HepG2 (cell line): ENCODE results near the gene SYNE3. TPM values are rescaled to one million over a fixed set of nuclear protein-coding genes. Genes with fewer than 3 reads are reported as not detected.

ENCODE experiments used
- ATAC-seq: fragments of 200-7000 bp; cut with Tn5 transposase; 3 replicates; pipeline ENCODE4 v1.9.1; 2020; ENCODE audit warnings: mild to moderate bottlenecking, moderate library complexity
- BruUV-seq: library from RNA; stranded (reverse); fragments of 400-500 nt; replicated peaks from 2 replicates; lab custom pipeline; 2021; lab: Mats Ljungman, UMichigan
- CTCF ChIA-PET: fragments of 300-600 bp; formaldehyde crosslinking; extraction: SDS; loops from one replicate; lab custom pipeline; 2021; ENCODE audit warnings: low total read pairs, inconsistent platforms, low intra/inter-chr PET ratio; lab: Yijun Ruan, JAX
- POLR2A ChIA-PET: fragments of 350-600 bp; sonication (Branson Sonifier 250); formaldehyde crosslinking; loops from one replicate; lab custom pipeline; 2020; ENCODE audit warnings: antibody characterized with exemption, inconsistent platforms; lab: Yijun Ruan, JAX
- DNase-seq: peaks from one replicate; pipeline ENCODE4 v3.0.0-alpha.2; 2015; ENCODE audit warnings: low spot score
- FAIRE-seq: peaks from 3 replicates; lab custom pipeline; 2011; peaks lifted over from hg19 to GRCh38; lab: Jason Lieb, UNC
- H2AFZ ChIP-seq: one replicate; pipeline ENCODE4 v1.6.1; 2011; ENCODE audit warnings: low read length, inconsistent platforms
- H3K27ac ChIP-seq: fragments of 300-600 bp; 3 replicates; pipeline ENCODE4 v1.8.0; 2011; ENCODE audit warnings: mixed run types, mild to moderate bottlenecking, mixed read lengths, low read length, inconsistent platforms; ENCODE audit not compliant: insufficient read depth; ENCODE audit errors: extremely low read length
- H3K27me3 ChIP-seq, 2 experiments: fragments of 200-600 bp in 1 of 2; 2 replicates in 1 of 2; 3 replicates in 1 of 2; pipeline versions ENCODE4 v1.6.0 to v1.8.0; 2011; ENCODE audit warnings: low read length in 2 of 2, mild to moderate bottlenecking in 2 of 2, moderate library complexity in 2 of 2, inconsistent platforms in 1 of 2; ENCODE audit not compliant: insufficient read depth in 2 of 2, control insufficient read depth in 1 of 2
- H3K36me3 ChIP-seq, 2 experiments: fragments of 200-600 bp in 1 of 2; replicated peaks in 1 of 2; 2 replicates in 1 of 2; 3 replicates in 1 of 2; pipeline versions ENCODE4 v1.5.1 to v1.8.0; 2011; ENCODE audit warnings: low read length in 2 of 2, inconsistent platforms in 1 of 2; ENCODE audit not compliant: insufficient read depth in 2 of 2, control insufficient read depth in 1 of 2
- H3K4me1 ChIP-seq: 2 replicates; pipeline ENCODE4 v1.5.1; 2012; ENCODE audit warnings: low read length, inconsistent platforms; ENCODE audit not compliant: insufficient read depth
- H3K4me2 ChIP-seq: 2 replicates; pipeline ENCODE4 v1.6.0; 2011; ENCODE audit warnings: low read depth, low read length, inconsistent platforms
- H3K4me3 ChIP-seq, 3 experiments: fragments of 200-600 bp in 1 of 3; sonication (generic), shearing (Covaris generic) in 1 of 3; replicated peaks in 1 of 3; 2 replicates each; pipeline ENCODE4 v1.5.1; 2011 to 2016; ENCODE audit warnings: low read length in 3 of 3, inconsistent platforms in 2 of 3, low read depth in 2 of 3, mild to moderate bottlenecking in 2 of 3, control low read depth in 1 of 3, mixed read lengths in 1 of 3; ENCODE audit not compliant: insufficient read depth in 1 of 3
- H3K79me2 ChIP-seq: one replicate; pipeline ENCODE4 v1.6.1; 2011; ENCODE audit warnings: low read length, inconsistent platforms; ENCODE audit not compliant: insufficient read depth
- H3K9ac ChIP-seq: 2 replicates; pipeline ENCODE4 v1.6.0; 2011; ENCODE audit warnings: mild to moderate bottlenecking, low read depth, low read length, inconsistent platforms; ENCODE audit not compliant: insufficient read depth
- H3K9me3 ChIP-seq: 2 replicates; pipeline ENCODE4 v1.5.1; 2012; ENCODE audit warnings: mild to moderate bottlenecking, low read length
- H4K20me1 ChIP-seq: 2 replicates; pipeline ENCODE4 v1.6.0; 2011; ENCODE audit warnings: inconsistent platforms, mild to moderate bottlenecking, low read length, moderate library complexity; ENCODE audit not compliant: insufficient read depth
- FOXJ3 ChIP-seq: sonication (generic); formaldehyde crosslinking; IDR thresholded peaks from 2 replicates; pipeline ENCODE4 v1.4.0; 2020; ENCODE audit warnings: missing genetic modification reagents, mild to moderate bottlenecking, borderline replicate concordance
- JUND ChIP-seq: sonication (generic); formaldehyde crosslinking; IDR thresholded peaks from 2 replicates; pipeline ENCODE4 v1.8.0; 2022; ENCODE audit warnings: mild to moderate bottlenecking, missing genetic modification reagents
- SATB2 ChIP-seq: sonication (generic); formaldehyde crosslinking; IDR thresholded peaks from 2 replicates; pipeline ENCODE4 v1.5.0; 2020; ENCODE audit warnings: missing genetic modification reagents
- ZNF12 ChIP-seq: sonication (generic); formaldehyde crosslinking; IDR thresholded peaks from 2 replicates; pipeline ENCODE4 v1.5.0; 2020; ENCODE audit warnings: missing genetic modification reagents
- ZNF790 ChIP-seq: sonication (generic); formaldehyde crosslinking; IDR thresholded peaks from 2 replicates; pipeline ENCODE4 v1.8.0; 2022; ENCODE audit warnings: missing genetic modification reagents, mild to moderate bottlenecking, borderline replicate concordance
- WGBS: methylation state at CpG from one replicate; pipeline ENCODE4 v1.1.6; 2017; ENCODE audit warnings: low lambda C conversion rate; 5-methylcytosine and 5-hydroxymethylcytosine counted together
- in situ Hi-C: cut with HindIII; loops from 2 replicates; pipeline ENCODE4 v1.10.0; 2017; ENCODE audit warnings: low pct_unique_long_range_greater_than_20kb; ENCODE audit not compliant: extremely low pct_ligation_motif_present
- intact Hi-C: fragments of 100-400 bp; cut with micrococcal nuclease; formaldehyde crosslinking; loops from one replicate; pipeline ENCODE4 v1.10.0; 2022; ENCODE audit not compliant: unreplicated experiment
- polyA plus RNA-seq, 8 experiments: library from polyadenylated mRNA; depleted of rRNA in 3 of 8; stranded (reverse) in 7 of 8; unstranded in 1 of 8; fragments of >200 nt; fragmentation: Illumina TruSeq in 4 of 8; extraction: Trizol in 4 of 8; gene quantifications; 2 replicates each; pipeline versions ENCODE4 v1.2.1 to v1.2.3, GENCODE V29; 2011 to 2016; ENCODE audit warnings: low read depth in 4 of 8, missing spikeins in 1 of 8, mixed read lengths in 1 of 8; ENCODE audit not compliant: insufficient read depth in 1 of 8
- total RNA-seq, 5 experiments: library from RNA; depleted of rRNA; stranded (reverse); fragments of >200 nt; fragmentation: Illumina TruSeq; extraction: Trizol; gene quantifications; 2 replicates each; pipeline ENCODE4 v1.2.3, GENCODE V29; 2016; ENCODE audit warnings: low read depth in 1 of 5
- TF ChIP-seq, protein P1 (sequence below): sonication (generic); formaldehyde crosslinking; IDR thresholded peaks from 2 replicates; pipeline ENCODE4 v1.5.1; 2020; ENCODE audit warnings: mild to moderate bottlenecking, missing genetic modification reagents, moderate library complexity
- TF ChIP-seq, protein P2 (sequence below): sonication (generic); formaldehyde crosslinking; IDR thresholded peaks from 2 replicates; pipeline ENCODE4 v1.8.0; 2022; ENCODE audit warnings: mild to moderate bottlenecking, missing genetic modification reagents, borderline replicate concordance
- TF ChIP-seq, protein P3 (sequence below): sonication (generic); formaldehyde crosslinking; IDR thresholded peaks from 2 replicates; pipeline ENCODE4 v1.5.0; 2020; ENCODE audit warnings: missing genetic modification reagents

Gene SYNE3
- total and polyA plus RNA-seq, 2 of the 13 experiments (the other 11 are each of a cell fraction or from before 2014, with no cell fraction given), result 7.8 to 8.0 TPM

DNA sequence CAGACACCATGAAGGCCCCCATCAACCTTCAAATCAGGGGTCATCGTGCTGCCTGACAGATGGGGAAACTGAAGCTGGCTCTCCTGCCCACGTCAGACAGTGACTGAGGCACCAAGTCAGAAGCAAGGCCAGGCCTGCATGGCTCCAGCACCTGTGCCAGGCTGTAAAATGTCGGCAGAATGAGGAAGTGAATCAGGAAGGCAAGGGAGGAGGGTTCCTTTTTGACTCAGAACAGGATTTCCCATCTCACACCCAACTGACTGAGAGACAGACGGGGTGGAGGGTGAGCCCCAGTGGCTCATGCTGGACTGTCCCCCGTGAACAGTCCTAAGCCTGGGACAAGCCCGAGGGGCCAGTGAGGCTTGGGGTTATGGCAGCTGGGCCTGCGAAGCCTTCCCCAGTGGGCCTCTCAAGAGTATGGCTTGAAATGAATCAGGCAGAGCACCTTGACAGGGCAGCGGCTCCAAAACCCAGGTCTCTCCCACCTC lies 20.9 kb downstream of the SYNE3 start:
- no peak overlapping the region for H3K27ac ChIP-seq
- no peak for ATAC-seq
- no TSS peak for BruUV-seq
- no peaks in the 10 kb centered on the region for H3K9me3 ChIP-seq
- WGBS, result 95% methylated on average over 7 of the region's 8 CpGs
- H3K4me1 ChIP-seq, result peaks cover 59% of the 10 kb centered on the region
- H3K4me2 ChIP-seq, result no peak overlapping the region
- no peak overlapping the region for H2AFZ ChIP-seq
- H3K36me3 ChIP-seq, result no peaks in the 10 kb centered on the region; a peak in 1 of 5 replicates
- H4K20me1 ChIP-seq, result peaks cover 2% of the 10 kb centered on the region; the same call in 1 of the 2 replicates
- in situ Hi-C loops (no loop called here), intact Hi-C loops (no loop called here)
- FAIRE-seq, result no peak
- H3K79me2 ChIP-seq, result peaks cover 15% of the 10 kb centered on the region
- POLR2A ChIA-PET, result no interaction called here
- TF ChIP-seq SATB2 (CRISPR knock-in tag), result no peak
- TF ChIP-seq, protein P1, sequence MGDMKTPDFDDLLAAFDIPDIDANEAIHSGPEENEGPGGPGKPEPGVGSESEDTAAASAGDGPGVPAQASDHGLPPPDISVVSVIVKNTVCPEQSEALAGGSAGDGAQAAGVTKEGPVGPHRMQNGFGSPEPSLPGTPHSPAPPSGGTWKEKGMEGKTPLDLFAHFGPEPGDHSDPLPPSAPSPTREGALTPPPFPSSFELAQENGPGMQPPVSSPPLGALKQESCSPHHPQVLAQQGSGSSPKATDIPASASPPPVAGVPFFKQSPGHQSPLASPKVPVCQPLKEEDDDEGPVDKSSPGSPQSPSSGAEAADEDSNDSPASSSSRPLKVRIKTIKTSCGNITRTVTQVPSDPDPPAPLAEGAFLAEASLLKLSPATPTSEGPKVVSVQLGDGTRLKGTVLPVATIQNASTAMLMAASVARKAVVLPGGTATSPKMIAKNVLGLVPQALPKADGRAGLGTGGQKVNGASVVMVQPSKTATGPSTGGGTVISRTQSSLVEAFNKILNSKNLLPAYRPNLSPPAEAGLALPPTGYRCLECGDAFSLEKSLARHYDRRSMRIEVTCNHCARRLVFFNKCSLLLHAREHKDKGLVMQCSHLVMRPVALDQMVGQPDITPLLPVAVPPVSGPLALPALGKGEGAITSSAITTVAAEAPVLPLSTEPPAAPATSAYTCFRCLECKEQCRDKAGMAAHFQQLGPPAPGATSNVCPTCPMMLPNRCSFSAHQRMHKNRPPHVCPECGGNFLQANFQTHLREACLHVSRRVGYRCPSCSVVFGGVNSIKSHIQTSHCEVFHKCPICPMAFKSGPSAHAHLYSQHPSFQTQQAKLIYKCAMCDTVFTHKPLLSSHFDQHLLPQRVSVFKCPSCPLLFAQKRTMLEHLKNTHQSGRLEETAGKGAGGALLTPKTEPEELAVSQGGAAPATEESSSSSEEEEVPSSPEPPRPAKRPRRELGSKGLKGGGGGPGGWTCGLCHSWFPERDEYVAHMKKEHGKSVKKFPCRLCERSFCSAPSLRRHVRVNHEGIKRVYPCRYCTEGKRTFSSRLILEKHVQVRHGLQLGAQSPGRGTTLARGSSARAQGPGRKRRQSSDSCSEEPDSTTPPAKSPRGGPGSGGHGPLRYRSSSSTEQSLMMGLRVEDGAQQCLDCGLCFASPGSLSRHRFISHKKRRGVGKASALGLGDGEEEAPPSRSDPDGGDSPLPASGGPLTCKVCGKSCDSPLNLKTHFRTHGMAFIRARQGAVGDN (CRISPR knock-in tag), result peak; percentile 10; the same call in 1 of the 2 replicates
- H3K4me3 ChIP-seq, result no peak overlapping the region
- CTCF ChIA-PET, result no interaction called here
- H3K27me3 ChIP-seq, result no peaks in the 10 kb centered on the region
- DNase-seq, result no peak
- H3K9ac ChIP-seq, result no peak overlapping the region

DNA sequence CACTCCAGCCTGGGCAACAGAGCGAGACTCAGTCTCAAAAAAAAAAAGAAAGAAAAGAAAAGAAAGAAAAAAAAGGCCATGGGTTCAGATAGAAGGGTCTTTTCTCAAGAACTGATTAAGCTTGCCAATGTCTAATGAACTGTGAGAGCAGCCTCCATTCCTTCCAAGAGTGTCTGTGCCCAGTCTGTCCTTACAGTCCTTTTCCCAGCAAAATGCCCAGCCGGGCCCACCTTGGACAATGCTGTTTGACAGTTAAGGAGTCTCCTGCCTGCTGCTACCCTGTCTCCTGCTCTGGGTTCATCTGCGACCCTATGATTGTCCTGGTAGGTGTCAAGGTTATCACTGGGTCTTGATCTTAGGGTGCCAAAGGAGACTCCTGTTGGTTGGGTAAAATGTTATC lies 21.4 kb downstream of the SYNE3 start:
- Histone ChIP-seq H3K4me1 (peaks cover 59% of the 10 kb centered on the region), H3K9me3 (no peaks in the 10 kb centered on the region), H3K27me3 (no peaks in the 10 kb centered on the region), H3K4me2 (no peak overlapping the region), H3K27ac (no peak overlapping the region), H4K20me1 (no peaks in the 10 kb centered on the region), H3K4me3 (no peak overlapping the region), H3K36me3 (no peaks in the 10 kb centered on the region; a peak in 1 of 5 replicates), H3K9ac (no peak overlapping the region), H2AFZ (no peak overlapping the region), H3K79me2 (peaks cover 13% of the 10 kb centered on the region)
- DNase-seq (no peak), FAIRE-seq (no peak), ATAC-seq (no peak)
- in situ Hi-C loops (no loop called here), intact Hi-C loops (no loop called here)
- 93% methylated on average over 3 of the region's 3 CpGs for WGBS
- ChIA-PET CTCF (no interaction called here), POLR2A (no interaction called here)
- no TSS peak for BruUV-seq
- TF ChIP-seq, protein P2, sequence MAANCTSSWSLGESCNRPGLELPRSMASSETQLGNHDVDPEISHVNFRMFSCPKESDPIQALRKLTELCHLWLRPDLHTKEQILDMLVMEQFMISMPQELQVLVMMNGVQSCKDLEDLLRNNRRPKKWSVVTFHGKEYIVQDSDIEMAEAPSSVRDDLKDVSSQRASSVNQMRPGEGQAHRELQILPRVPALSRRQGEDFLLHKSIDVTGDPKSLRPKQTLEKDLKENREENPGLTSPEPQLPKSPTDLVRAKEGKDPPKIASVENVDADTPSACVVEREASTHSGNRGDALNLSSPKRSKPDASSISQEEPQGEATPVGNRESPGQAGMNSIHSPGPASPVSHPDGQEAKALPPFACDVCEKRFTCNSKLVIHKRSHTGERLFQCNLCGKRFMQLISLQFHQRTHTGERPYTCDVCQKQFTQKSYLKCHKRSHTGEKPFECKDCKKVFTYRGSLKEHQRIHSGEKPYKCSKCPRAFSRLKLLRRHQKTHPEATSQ, result no peak
- TF ChIP-seq ZNF790, result no peak
- no peak for TF ChIP-seq JUND (CRISPR knock-in tag)
- no peak for TF ChIP-seq ZNF12 (CRISPR knock-in tag)
- TF ChIP-seq, protein P3, sequence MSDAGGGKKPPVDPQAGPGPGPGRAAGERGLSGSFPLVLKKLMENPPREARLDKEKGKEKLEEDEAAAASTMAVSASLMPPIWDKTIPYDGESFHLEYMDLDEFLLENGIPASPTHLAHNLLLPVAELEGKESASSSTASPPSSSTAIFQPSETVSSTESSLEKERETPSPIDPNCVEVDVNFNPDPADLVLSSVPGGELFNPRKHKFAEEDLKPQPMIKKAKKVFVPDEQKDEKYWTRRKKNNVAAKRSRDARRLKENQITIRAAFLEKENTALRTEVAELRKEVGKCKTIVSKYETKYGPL (CRISPR knock-in tag), result no peak
- TF ChIP-seq FOXJ3, result no peak
- TF ChIP-seq, all 625 proteins: peak for 0
